ENCODE results near the gene PTGIS. TPM values are rescaled to one million over a fixed set of nuclear protein-coding genes. Genes with fewer than 3 reads are reported as not detected.

Gene PTGIS
- total RNA-seq, 1 donor from 2014 or later, result 12.2 TPM

GRCh38 chr20:49513517-49513916, 54.4 kb downstream of the PTGIS start:
- Mint-ChIP-seq H3K27ac (ENCODE audit: unreplicated experiment) (no peak overlapping the region), H3K9me3 (ENCODE audit: unreplicated experiment) (no peaks in the 10 kb centered on the region), H3K36me3 (ENCODE audit: low read depth, unreplicated experiment) (peaks cover 5% of the 10 kb centered on the region), H3K4me3 (ENCODE audit: unreplicated experiment) (no peak overlapping the region), H3K27me3 (ENCODE audit: unreplicated experiment) (peaks cover 1% of the 10 kb centered on the region), H3K4me1 (ENCODE audit: unreplicated experiment) (peaks cover 3% of the 10 kb centered on the region)
- DNase-seq (ENCODE audit: low spot score), result no peak
- no peak for TF ChIP-seq CTCF (IDR thresholded peaks at IDR 0.05; ENCODE audit: unreplicated experiment)

- Mint-ChIP-seq H3K36me3 (ENCODE audit: low read depth, unreplicated experiment) (peaks cover 7% of the 10 kb centered on the region), H3K27ac (ENCODE audit: unreplicated experiment) (no peak overlapping the region), H3K27me3 (ENCODE audit: unreplicated experiment) (peaks cover 1% of the 10 kb centered on the region), H3K4me3 (ENCODE audit: unreplicated experiment) (no peak overlapping the region), H3K4me1 (ENCODE audit: unreplicated experiment) (peaks cover 4% of the 10 kb centered on the region), H3K9me3 (ENCODE audit: unreplicated experiment) (no peaks in the 10 kb centered on the region)
- DNase-seq (ENCODE audit: low spot score), result no peak
- TF ChIP-seq CTCF (IDR thresholded peaks at IDR 0.05; ENCODE audit: unreplicated experiment), result no peak
Observed at GRCh38 chr20:49513009-49513408, 54.9 kb downstream of the PTGIS start.

- peaks cover 1% of the 10 kb centered on the region for H3K27me3 Mint-ChIP-seq (ENCODE audit: unreplicated experiment)
- peaks cover 4% of the 10 kb centered on the region for H3K4me1 Mint-ChIP-seq (ENCODE audit: unreplicated experiment)
- no peak overlapping the region for H3K27ac Mint-ChIP-seq (ENCODE audit: unreplicated experiment)
- no peak overlapping the region for H3K4me3 Mint-ChIP-seq (ENCODE audit: unreplicated experiment)
- H3K36me3 Mint-ChIP-seq (ENCODE audit: low read depth, unreplicated experiment), result peaks cover 7% of the 10 kb centered on the region
- no peaks in the 10 kb centered on the region for H3K9me3 Mint-ChIP-seq (ENCODE audit: unreplicated experiment)
- TF ChIP-seq CTCF (IDR thresholded peaks at IDR 0.05; ENCODE audit: unreplicated experiment), result no peak
- DNase-seq (ENCODE audit: low spot score), result no peak
Observed at GRCh38 chr20:49511788-49512525, 56.0 kb downstream of the PTGIS start.

- no peak for TF ChIP-seq CTCF (IDR thresholded peaks at IDR 0.05; ENCODE audit: unreplicated experiment)
- Mint-ChIP-seq H3K27me3 (ENCODE audit: unreplicated experiment) (peaks cover 5% of the 10 kb centered on the region), H3K27ac (ENCODE audit: unreplicated experiment) (no peak overlapping the region), H3K36me3 (ENCODE audit: low read depth, unreplicated experiment) (peaks cover 7% of the 10 kb centered on the region), H3K4me1 (ENCODE audit: unreplicated experiment) (peaks cover 4% of the 10 kb centered on the region), H3K9me3 (ENCODE audit: unreplicated experiment) (no peaks in the 10 kb centered on the region), H3K4me3 (ENCODE audit: unreplicated experiment) (no peak overlapping the region)
- DNase-seq (ENCODE audit: low spot score), result no peak
Observed at GRCh38 chr20:49510562-49511122, 57.3 kb downstream of the PTGIS start.
